ENCODE results near the gene GNAO1.

The GNAO1 gene

DNA sequence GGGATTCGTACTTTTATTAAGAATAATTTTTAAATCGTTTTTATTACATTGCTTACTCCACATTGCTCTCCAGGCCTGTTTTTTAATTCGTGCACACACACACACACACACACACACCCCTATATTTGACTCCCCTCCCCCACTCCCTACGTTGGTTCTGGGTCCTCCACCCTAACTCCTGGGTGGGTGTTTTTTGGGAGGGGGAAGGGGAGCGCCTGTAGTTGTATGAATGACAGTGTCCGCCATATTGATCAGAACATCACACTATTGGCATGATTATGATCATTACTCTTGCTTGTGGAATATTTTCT, 1.3 kb downstream of the GNAO1 start:
- H3K4me1 Mint-ChIP-seq (ENCODE audit: low read depth) = peaks cover 30% of the 10 kb centered on the region
- no peaks in the 10 kb centered on the region for H3K9me3 Mint-ChIP-seq
- intact Hi-C loops (cut with micrococcal nuclease) = loop anchor here (5.0 kb wide), 1 partner anchor 145 kb away; no protein-coding TSS in a partner anchor
- peaks cover 87% of the 10 kb centered on the region for H3K27me3 Mint-ChIP-seq
- no peak overlapping the region for H3K27ac Mint-ChIP-seq
- H3K4me3 Mint-ChIP-seq = no peak overlapping the region
- no peaks in the 10 kb centered on the region for H3K36me3 Mint-ChIP-seq (ENCODE audit: low read depth)

DNA sequence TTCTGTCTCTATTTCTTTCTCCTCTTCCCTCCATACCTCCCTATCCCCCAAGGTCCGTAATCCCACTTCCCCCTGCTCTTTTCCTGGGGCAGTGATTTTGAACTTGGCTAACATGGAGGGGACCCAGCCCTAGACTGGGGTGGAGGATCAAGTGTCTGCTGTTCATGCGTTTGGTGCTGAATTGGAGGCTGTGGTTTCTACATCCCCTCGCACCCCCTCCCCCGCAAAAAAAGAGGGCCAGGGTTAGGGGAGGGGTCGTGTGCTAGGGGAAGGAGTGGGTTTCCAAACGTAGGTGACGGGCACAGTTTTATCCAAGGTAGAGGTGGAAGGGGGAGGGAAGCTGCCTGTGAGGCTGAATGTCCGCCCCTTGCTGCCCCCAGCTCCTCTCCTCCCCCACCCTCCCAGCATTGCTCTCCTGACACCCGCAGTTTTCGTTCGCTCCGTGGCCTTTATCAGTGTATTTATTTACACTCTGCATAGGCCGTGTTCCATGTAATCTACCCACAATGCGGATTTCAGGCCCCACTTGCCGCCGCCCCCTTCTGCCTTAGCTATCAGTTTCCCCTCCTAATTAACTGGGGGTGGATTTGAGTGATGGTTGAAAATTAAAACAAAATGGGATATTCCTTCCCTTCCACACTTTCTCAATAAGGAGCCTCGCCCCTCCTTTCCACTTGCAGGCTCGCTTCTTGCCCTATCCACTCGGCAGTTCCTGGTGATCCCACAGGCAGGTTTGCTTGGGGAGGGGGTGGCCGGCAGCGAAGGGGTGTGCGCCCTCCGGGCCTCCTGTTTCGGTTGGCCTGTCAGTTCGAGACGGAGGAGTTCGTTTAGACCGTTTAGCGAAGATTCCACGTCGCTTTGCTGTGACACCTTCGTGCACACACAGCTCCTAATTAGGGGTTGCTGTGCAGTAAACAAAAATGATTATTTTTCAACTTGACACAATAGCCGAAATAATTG, 2.0 kb downstream of the GNAO1 start:
- Mint-ChIP-seq H3K4me3 (no peak overlapping the region), H3K9me3 (no peaks in the 10 kb centered on the region), H3K27ac (no peak overlapping the region), H3K4me1 (ENCODE audit: low read depth) (peaks cover 31% of the 10 kb centered on the region), H3K27me3 (peaks cover 89% of the 10 kb centered on the region), H3K36me3 (ENCODE audit: low read depth) (no peaks in the 10 kb centered on the region)
- intact Hi-C loops (cut with micrococcal nuclease) = loop anchor here (5.0 kb wide), 1 partner anchor 146 kb away; no protein-coding TSS in a partner anchor

DNA sequence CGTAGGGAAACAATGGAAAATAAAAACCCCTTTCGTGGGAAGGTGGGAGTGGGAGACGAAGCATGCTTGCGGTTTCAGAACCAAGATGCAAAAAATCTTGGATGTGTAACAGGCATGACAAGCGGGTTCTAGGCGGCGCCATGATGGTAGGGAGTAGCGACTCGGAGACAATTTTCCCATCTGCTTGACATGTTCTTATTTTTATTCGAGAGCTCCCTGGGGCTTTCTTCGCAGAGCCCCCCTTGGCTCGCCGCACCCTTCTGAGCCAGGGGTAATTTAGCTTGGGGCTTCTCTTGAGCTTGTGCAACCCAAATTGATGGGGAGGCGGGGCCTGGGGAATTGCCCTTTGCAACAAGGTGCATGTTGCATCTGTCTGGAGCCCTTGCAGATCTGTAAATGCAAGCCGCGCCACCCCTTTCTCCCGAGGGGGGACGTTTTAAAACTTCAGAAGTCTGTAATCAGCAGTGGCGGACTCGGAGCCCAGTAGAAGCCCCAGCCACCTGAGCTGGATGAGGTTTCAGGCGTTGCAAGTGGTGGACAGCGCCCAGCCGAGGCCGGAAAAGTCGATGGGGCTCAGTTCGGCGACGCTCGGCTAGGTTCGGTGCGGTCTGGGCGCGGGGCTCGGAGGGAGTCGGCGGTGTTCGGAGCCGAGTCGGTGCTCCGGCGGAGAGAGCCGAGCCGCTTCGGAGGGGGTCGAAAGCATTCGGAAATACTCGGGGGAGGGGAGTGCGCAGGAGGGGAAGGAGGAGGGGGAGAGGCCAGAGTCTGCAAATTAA, 2.9 kb downstream of the GNAO1 start:
- H3K4me1 Mint-ChIP-seq (ENCODE audit: low read depth) = peaks cover 40% of the 10 kb centered on the region
- no peak overlapping the region for H3K27ac Mint-ChIP-seq
- H3K4me3 Mint-ChIP-seq = no peak overlapping the region
- peaks cover 89% of the 10 kb centered on the region for H3K27me3 Mint-ChIP-seq
- no peaks in the 10 kb centered on the region for H3K9me3 Mint-ChIP-seq
- no peaks in the 10 kb centered on the region for H3K36me3 Mint-ChIP-seq (ENCODE audit: low read depth)
- intact Hi-C loops (cut with micrococcal nuclease) = loop anchor here (5.0 kb wide), 1 partner anchor 147 kb away; no protein-coding TSS in a partner anchor

DNA sequence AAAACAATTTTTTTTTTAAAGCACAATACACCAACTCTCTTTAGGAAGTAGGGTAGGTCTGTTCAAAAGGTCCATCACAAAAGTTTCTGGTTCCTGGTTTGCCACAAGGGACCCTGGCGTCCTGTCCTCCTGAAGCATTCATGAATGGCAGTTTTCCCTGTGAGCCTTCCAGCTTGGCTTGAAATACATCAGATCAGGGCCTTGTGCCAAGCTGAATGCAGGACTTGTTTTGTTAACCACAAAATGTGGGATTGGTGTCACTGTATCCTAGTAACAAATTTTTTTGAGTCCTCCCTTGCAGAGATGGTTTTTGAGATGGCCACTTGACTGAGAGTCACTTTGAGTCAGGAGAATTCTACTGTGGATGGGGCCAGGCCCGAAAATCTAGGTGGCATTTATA, 3.9 kb downstream of the GNAO1 start:
- Mint-ChIP-seq H3K4me1 (ENCODE audit: low read depth) (peaks cover 41% of the 10 kb centered on the region), H3K36me3 (ENCODE audit: low read depth) (no peaks in the 10 kb centered on the region), H3K4me3 (no peak overlapping the region), H3K27ac (no peak overlapping the region), H3K9me3 (no peaks in the 10 kb centered on the region), H3K27me3 (peaks cover 79% of the 10 kb centered on the region)
- intact Hi-C loops (cut with micrococcal nuclease) = no loop called here

DNA sequence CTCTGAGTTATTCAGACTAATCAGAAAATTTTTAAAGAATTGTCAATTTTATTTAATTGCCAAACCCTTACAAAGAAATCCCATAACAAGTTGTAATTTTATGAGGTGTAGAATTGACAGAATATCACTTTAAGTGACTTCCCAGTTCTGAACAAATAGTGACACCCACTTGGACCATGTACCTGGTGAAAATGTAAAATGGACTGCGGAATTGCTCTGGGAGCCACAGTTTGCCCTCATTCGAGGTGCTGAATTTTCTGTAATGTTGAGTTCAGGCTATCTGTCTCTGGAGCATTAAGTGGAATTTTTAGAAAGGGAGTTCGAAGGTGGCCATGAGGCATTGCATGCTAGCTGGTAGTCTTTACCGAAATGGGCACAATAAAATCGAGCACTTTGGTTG, 5.1 kb downstream of the GNAO1 start:
- Mint-ChIP-seq H3K27me3 (peaks cover 70% of the 10 kb centered on the region), H3K4me3 (no peak overlapping the region), H3K4me1 (ENCODE audit: low read depth) (peaks cover 33% of the 10 kb centered on the region), H3K27ac (no peak overlapping the region), H3K9me3 (no peaks in the 10 kb centered on the region), H3K36me3 (ENCODE audit: low read depth) (no peaks in the 10 kb centered on the region)
- intact Hi-C loops (cut with micrococcal nuclease) = no loop called here

DNA sequence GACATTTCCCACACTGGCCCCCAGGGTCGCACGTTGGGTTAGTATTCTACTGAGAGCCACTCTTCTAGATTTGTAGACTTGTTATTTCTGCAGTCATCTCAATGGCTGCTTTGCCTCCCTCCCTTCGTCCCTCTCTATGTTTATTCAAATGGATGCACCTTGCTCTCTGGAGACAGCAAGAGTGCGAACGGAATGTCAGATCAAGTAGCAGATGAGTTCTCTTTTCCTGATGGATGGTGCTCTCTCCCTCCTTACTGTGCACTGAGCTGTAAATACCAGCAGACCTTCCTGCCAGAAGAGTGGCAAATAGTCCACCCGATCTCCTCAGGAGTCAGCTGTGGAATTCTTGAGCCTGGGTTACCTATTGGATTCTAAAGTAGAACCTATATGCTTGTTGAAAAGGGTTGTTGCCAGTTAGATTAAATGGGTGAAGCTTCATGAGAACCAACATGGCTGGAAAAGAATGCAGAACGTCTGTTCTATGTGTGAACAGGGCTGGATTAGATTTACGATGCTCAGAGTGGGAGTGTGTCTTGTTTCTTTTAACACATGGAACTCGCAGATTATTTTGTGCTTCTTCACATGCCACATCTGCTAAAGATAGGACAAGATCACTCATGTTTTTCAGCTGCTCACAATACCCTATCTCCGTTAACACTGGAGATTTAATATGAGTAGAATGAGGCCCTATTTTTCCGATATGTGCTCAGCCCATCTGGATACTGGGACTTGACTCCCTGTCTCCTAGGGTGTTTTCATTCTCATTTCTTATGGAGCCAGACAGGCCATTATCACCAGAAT, 6.1 kb downstream of the GNAO1 start:
- no peak overlapping the region for H3K27ac Mint-ChIP-seq
- H3K4me3 Mint-ChIP-seq = no peak overlapping the region
- H3K4me1 Mint-ChIP-seq (ENCODE audit: low read depth) = peaks cover 25% of the 10 kb centered on the region
- H3K9me3 Mint-ChIP-seq = no peaks in the 10 kb centered on the region
- intact Hi-C loops (cut with micrococcal nuclease) = no loop called here
- peaks cover 60% of the 10 kb centered on the region for H3K27me3 Mint-ChIP-seq
- no peaks in the 10 kb centered on the region for H3K36me3 Mint-ChIP-seq (ENCODE audit: low read depth)

DNA sequence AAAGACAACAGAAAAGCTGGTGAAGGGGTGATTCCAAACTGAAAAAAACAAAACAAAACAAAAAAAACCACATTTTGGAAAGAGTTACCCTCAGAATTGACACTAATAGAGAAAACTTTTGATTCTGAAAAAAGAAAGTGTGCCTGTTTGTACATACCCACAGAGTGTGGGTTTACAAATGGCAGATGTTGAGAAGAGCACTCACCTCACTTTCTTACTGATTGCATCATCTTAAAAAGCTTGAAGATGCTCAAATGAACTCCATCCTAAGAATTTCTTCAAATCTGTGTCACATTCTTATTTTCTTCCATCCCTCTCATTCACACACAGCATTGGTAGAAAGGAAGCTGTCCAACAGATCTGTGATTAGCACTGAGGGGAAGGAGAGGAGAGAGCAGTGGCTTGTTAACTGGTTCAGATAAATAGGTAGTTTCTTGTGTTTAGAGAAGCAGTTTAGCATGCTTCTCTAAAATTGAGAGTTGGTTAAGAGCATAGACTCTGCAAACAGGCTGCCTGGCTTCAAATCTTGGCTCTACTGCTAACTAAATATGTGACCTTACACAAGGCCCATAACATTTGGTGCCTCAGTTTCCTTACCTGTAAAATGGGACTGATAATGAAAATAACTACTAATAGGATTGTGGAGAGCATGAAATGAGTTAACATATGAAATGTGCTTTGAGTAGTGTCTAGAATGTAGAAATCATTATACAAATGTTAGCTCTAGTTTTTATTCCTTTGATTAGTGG, 6.9 kb downstream of the GNAO1 start:
- Mint-ChIP-seq H3K9me3 (no peaks in the 10 kb centered on the region), H3K27me3 (peaks cover 53% of the 10 kb centered on the region), H3K4me1 (ENCODE audit: low read depth) (peaks cover 25% of the 10 kb centered on the region), H3K27ac (no peak overlapping the region), H3K36me3 (ENCODE audit: low read depth) (no peaks in the 10 kb centered on the region), H3K4me3 (no peak overlapping the region)
- intact Hi-C loops (cut with micrococcal nuclease) = no loop called here

DNA sequence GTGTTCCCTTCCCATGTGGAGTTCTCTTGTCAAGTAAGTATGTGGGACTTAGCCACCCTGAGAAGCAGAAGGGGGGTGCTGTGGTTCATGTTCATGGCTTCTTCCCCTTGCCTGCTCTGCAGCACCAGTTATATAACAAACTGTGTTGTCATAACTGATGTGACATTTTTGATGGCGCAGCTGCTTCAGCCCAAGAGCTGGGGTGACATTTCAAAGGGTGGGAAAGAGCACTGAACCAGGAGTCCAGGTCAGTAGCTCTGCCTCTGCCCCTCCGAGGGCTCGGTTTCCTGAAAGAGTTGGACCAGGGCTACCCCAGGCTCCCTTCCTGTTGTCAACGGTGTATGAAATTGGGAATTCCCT, 7.4 kb downstream of the GNAO1 start:
- peaks cover 47% of the 10 kb centered on the region for H3K27me3 Mint-ChIP-seq
- no peak overlapping the region for H3K27ac Mint-ChIP-seq
- no peaks in the 10 kb centered on the region for H3K36me3 Mint-ChIP-seq (ENCODE audit: low read depth)
- peaks cover 23% of the 10 kb centered on the region for H3K4me1 Mint-ChIP-seq (ENCODE audit: low read depth)
- H3K4me3 Mint-ChIP-seq = no peak overlapping the region
- no peaks in the 10 kb centered on the region for H3K9me3 Mint-ChIP-seq
- intact Hi-C loops (cut with micrococcal nuclease) = no loop called here

DNA sequence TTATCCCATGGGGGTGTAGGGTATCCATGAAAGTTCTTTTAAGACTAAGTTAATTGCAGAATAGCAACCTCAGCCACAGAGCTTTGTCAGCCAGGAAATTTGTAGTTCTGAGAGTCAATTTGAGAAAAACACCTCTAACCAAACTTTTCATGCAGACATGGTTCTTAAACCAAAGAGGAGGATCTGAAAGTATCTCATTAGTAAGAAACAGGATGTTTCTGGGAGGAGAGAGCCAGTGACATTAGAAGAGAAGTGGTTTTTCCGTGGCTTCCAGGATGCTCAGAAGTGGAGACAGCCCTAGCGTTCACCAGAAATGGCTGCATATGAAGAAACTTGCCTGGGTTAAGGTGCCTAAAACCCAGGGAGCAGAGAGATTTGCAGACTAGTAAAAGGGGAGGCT, 7.9 kb downstream of the GNAO1 start:
- Mint-ChIP-seq H3K27me3 (peaks cover 43% of the 10 kb centered on the region), H3K4me1 (ENCODE audit: low read depth) (peaks cover 18% of the 10 kb centered on the region), H3K9me3 (no peaks in the 10 kb centered on the region), H3K27ac (no peak overlapping the region), H3K36me3 (ENCODE audit: low read depth) (no peaks in the 10 kb centered on the region), H3K4me3 (no peak overlapping the region)
- intact Hi-C loops (cut with micrococcal nuclease) = no loop called here

DNA sequence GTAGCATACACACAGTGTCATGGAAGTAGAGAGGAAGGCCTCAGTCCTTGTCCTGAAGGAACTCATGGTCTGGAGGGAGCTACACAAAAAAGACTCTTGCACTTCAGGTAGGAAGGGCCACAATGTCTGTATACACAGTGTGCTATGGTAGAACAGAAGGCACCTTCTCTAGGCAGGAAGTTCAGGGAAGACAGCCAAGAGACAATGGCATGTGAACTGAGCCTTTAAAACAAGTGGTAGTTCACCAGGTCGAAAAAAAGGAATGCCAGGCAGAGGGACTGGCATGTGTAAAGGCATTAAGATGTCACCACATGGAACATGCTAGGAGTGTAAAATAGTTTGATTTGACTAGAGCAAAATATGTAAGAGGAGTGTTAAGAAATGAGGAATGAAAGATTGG, 9.7 kb downstream of the GNAO1 start:
- H3K27me3 Mint-ChIP-seq = peaks cover 34% of the 10 kb centered on the region
- no peaks in the 10 kb centered on the region for H3K9me3 Mint-ChIP-seq
- intact Hi-C loops (cut with micrococcal nuclease) = loop anchor here (10.0 kb wide), 1 partner anchor 114 kb away; no protein-coding TSS in a partner anchor
- H3K36me3 Mint-ChIP-seq (ENCODE audit: low read depth) = no peaks in the 10 kb centered on the region
- H3K27ac Mint-ChIP-seq = no peak overlapping the region
- H3K4me1 Mint-ChIP-seq (ENCODE audit: low read depth) = peaks cover 14% of the 10 kb centered on the region
- H3K4me3 Mint-ChIP-seq = no peak overlapping the region

DNA sequence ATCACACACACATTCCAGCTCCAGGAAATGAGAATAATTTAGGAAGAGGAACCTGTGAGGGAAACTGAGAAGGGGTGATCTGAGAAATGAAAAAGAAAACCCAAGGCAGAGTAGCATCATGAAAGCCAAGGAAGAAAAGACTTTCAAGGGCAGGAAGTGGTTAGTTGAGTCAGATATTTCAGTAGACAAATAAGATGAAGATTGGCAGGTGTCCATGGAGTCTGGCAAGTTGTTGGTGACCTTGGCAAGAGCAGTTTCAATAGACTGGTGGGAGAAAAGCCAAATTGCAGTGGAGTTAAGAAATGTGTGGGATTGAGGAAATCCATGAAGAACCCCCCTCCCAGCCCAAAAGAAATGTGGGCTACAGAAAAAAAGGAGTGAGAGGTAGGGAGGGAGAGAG, 10.7 kb downstream of the GNAO1 start:
- Mint-ChIP-seq H3K4me1 (ENCODE audit: low read depth) (peaks cover 14% of the 10 kb centered on the region), H3K4me3 (no peak overlapping the region), H3K36me3 (ENCODE audit: low read depth) (no peaks in the 10 kb centered on the region), H3K9me3 (no peaks in the 10 kb centered on the region), H3K27ac (no peak overlapping the region), H3K27me3 (peaks cover 24% of the 10 kb centered on the region)
- intact Hi-C loops (cut with micrococcal nuclease) = loop anchor here (10.0 kb wide), 1 partner anchor 113 kb away; no protein-coding TSS in a partner anchor

DNA sequence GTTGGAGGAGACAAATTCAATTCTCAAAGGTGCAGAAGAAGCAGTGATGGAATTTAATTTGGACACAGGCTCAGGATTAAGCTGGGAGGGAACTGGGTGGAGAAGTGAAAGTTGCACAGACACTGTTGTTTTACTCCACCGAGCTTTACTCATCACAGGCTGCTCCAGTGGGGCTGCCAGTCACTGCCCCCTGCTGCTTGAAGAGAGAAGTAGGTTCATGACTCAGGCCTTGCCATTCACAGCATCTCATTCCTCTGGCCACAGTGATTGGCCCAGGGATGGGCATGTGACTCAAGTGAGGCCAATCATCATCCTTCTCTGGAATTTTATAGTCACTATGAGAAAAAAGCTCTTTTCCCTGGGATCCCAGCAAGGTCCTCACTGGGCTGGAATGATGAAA, 11.8 kb downstream of the GNAO1 start:
- Mint-ChIP-seq H3K27me3 (peaks cover 16% of the 10 kb centered on the region), H3K27ac (no peak overlapping the region), H3K36me3 (ENCODE audit: low read depth) (no peaks in the 10 kb centered on the region), H3K9me3 (no peaks in the 10 kb centered on the region), H3K4me3 (no peak overlapping the region), H3K4me1 (ENCODE audit: low read depth) (peaks cover 14% of the 10 kb centered on the region)
- intact Hi-C loops (cut with micrococcal nuclease) = loop anchor here (1.0 to 10.0 kb wide), 2 partner anchors 112 to 259 kb away; no protein-coding TSS in a partner anchor

DNA sequence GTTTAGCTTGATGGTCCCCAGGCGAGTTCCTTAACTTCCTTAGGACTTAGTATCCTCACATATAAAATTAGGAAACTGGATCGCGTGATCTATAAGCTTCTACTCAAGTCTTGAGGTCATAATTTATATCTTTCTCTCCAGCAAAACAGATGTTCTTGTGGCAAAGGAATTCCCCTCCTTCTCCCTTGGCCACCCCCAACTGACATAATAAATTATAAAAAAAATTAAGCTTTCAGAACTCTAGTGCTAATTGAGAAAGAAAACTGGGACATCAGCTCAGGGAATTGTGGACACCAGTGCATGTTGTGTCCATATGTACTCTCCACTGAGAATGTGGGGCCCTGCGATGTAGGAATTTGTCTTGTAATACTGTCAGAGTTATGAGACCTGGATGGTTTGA, 13.5 kb downstream of the GNAO1 start:
- no peak overlapping the region for H3K27ac Mint-ChIP-seq
- no peak overlapping the region for H3K4me3 Mint-ChIP-seq
- H3K36me3 Mint-ChIP-seq (ENCODE audit: low read depth) = no peaks in the 10 kb centered on the region
- intact Hi-C loops (cut with micrococcal nuclease) = loop anchor here (10.0 kb wide), 1 partner anchor 110 kb away; no protein-coding TSS in a partner anchor
- H3K27me3 Mint-ChIP-seq = peaks cover 14% of the 10 kb centered on the region
- H3K4me1 Mint-ChIP-seq (ENCODE audit: low read depth) = no peaks in the 10 kb centered on the region
- no peaks in the 10 kb centered on the region for H3K9me3 Mint-ChIP-seq

All from dendritic cell treated with granulocyte-macrophage colony-stimulating factor and Interleukin-4, amounts not matched to agents 40 ng/mL and 50 ng/mL, for 4 days (primary cell).